ENCODE measurements around the gene PAX2. TPM values are rescaled to one million over a fixed set of nuclear protein-coding genes. Genes with fewer than 3 reads are reported as not detected.

Gene PAX2
- total and polyA plus RNA-seq, 2 donors = 0.09 to 0.43 TPM

GRCh38 chr10:100710151-100710871 is 35.1 kb upstream of the PAX2 start:
- Histone ChIP-seq H3K4me1 (ENCODE audit: control insufficient read depth in 2 of 2, insufficient read depth in 2 of 2, low read length in 2 of 2) (no peaks in the 10 kb centered on the region), H3K27ac (ENCODE audit: low read depth in 1 of 2, low read length in 1 of 2) (no peak overlapping the region), H3K36me3 (ENCODE audit: control insufficient read depth in 2 of 2, insufficient read depth in 2 of 2, low read length in 1 of 2) (no peaks in the 10 kb centered on the region), H3K4me3 (ENCODE audit: low read length in 2 of 2) (no peak overlapping the region), H3K27me3 (ENCODE audit: control insufficient read depth in 2 of 2, insufficient read depth in 1 of 2, low read length in 1 of 2) (peaks cover 71 to 90% of the 10 kb centered on the region in 2 donors), H3K9me3 (ENCODE audit: control insufficient read depth in 2 of 2, insufficient read depth in 1 of 2, low read length in 1 of 2) (no peaks in the 10 kb centered on the region)
- no peak for DNase-seq (ENCODE audit: low read depth in 6 of 9, low spot score in 9 of 9)
- 6% methylated on average over 48 of the region's 48 CpGs for WGBS

GRCh38 chr10:100713049-100713858 is 32.1 kb upstream of the PAX2 start:
- peaks cover 86 to 100% of the 10 kb centered on the region in 2 donors for H3K27me3 ChIP-seq (ENCODE audit: control insufficient read depth in 2 of 2, insufficient read depth in 1 of 2, low read length in 1 of 2)
- H3K36me3 ChIP-seq (ENCODE audit: control insufficient read depth in 2 of 2, insufficient read depth in 2 of 2, low read length in 1 of 2) = no peaks in the 10 kb centered on the region
- WGBS = 9% methylated on average over 37 of the region's 37 CpGs
- no peak overlapping the region for H3K27ac ChIP-seq (ENCODE audit: low read depth in 1 of 2, low read length in 1 of 2)
- no peak for DNase-seq (ENCODE audit: low read depth in 6 of 9, low spot score in 9 of 9)
- no peak overlapping the region for H3K4me3 ChIP-seq (ENCODE audit: low read length in 2 of 2)
- no peaks in the 10 kb centered on the region for H3K4me1 ChIP-seq (ENCODE audit: control insufficient read depth in 2 of 2, insufficient read depth in 2 of 2, low read length in 2 of 2)
- no peaks in the 10 kb centered on the region for H3K9me3 ChIP-seq (ENCODE audit: control insufficient read depth in 2 of 2, insufficient read depth in 1 of 2, low read length in 1 of 2)

GRCh38 chr10:100713859-100714565 is 31.4 kb upstream of the PAX2 start:
- no peaks in the 10 kb centered on the region for H3K4me1 ChIP-seq (ENCODE audit: control insufficient read depth in 2 of 2, insufficient read depth in 2 of 2, low read length in 2 of 2)
- H3K36me3 ChIP-seq (ENCODE audit: control insufficient read depth in 2 of 2, insufficient read depth in 2 of 2, low read length in 1 of 2) = no peaks in the 10 kb centered on the region
- no peak overlapping the region for H3K4me3 ChIP-seq (ENCODE audit: low read length in 2 of 2)
- WGBS = 6% methylated on average over 36 of the region's 36 CpGs
- peaks cover 88 to 99% of the 10 kb centered on the region in 2 donors for H3K27me3 ChIP-seq (ENCODE audit: control insufficient read depth in 2 of 2, insufficient read depth in 1 of 2, low read length in 1 of 2)
- no peaks in the 10 kb centered on the region for H3K9me3 ChIP-seq (ENCODE audit: control insufficient read depth in 2 of 2, insufficient read depth in 1 of 2, low read length in 1 of 2)
- no peak for DNase-seq (ENCODE audit: low read depth in 6 of 9, low spot score in 9 of 9)
- no peak overlapping the region for H3K27ac ChIP-seq (ENCODE audit: low read depth in 1 of 2, low read length in 1 of 2)

DNA sequence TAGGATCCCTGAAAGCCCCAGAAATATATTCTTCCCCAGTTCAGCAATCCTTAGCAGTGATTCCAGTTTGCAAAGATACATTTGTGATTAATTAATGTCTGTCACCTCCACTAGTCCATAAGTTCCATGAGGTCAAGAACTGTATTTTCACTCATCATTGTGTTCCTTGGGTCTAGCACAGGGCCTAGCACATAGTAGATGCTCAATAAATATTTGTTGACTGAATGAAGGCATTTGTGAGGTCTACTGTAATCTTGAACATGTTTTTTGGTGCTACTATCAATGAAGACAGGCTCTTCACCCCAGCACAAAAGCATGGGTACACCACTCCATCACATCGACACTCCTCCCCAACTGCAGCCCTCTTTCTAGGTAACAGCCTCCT is 30.8 kb upstream of the PAX2 start:
- DNase-seq (ENCODE audit: low read depth in 6 of 9, low spot score in 9 of 9) = no peak
- no peak overlapping the region for H3K27ac ChIP-seq (ENCODE audit: low read depth in 1 of 2, low read length in 1 of 2)
- no peaks in the 10 kb centered on the region for H3K4me1 ChIP-seq (ENCODE audit: control insufficient read depth in 2 of 2, insufficient read depth in 2 of 2, low read length in 2 of 2)
- no peaks in the 10 kb centered on the region for H3K9me3 ChIP-seq (ENCODE audit: control insufficient read depth in 2 of 2, insufficient read depth in 1 of 2, low read length in 1 of 2)
- no peaks in the 10 kb centered on the region for H3K36me3 ChIP-seq (ENCODE audit: control insufficient read depth in 2 of 2, insufficient read depth in 2 of 2, low read length in 1 of 2)
- peaks cover 85 to 95% of the 10 kb centered on the region in 2 donors for H3K27me3 ChIP-seq (ENCODE audit: control insufficient read depth in 2 of 2, insufficient read depth in 1 of 2, low read length in 1 of 2)
- 86% methylated on average over 1 of the region's 1 CpG for WGBS
- no peak overlapping the region for H3K4me3 ChIP-seq (ENCODE audit: low read length in 2 of 2)

- Histone ChIP-seq H3K36me3 (ENCODE audit: control insufficient read depth in 2 of 2, insufficient read depth in 2 of 2, low read length in 1 of 2) (no peaks in the 10 kb centered on the region), H3K27me3 (ENCODE audit: control insufficient read depth in 2 of 2, insufficient read depth in 1 of 2, low read length in 1 of 2) (peaks cover 80 to 94% of the 10 kb centered on the region in 2 donors), H3K4me1 (ENCODE audit: control insufficient read depth in 2 of 2, insufficient read depth in 2 of 2, low read length in 2 of 2) (no peaks in the 10 kb centered on the region), H3K27ac (ENCODE audit: low read depth in 1 of 2, low read length in 1 of 2) (no peak overlapping the region), H3K4me3 (ENCODE audit: low read length in 2 of 2) (no peak overlapping the region), H3K9me3 (ENCODE audit: control insufficient read depth in 2 of 2, insufficient read depth in 1 of 2, low read length in 1 of 2) (no peaks in the 10 kb centered on the region)
- WGBS = 44% methylated on average over 4 of the region's 4 CpGs
- DNase-seq (ENCODE audit: low read depth in 6 of 9, low spot score in 9 of 9) = no peak
Measured at GRCh38 chr10:100715101-100715444, 30.3 kb upstream of the PAX2 start.

- DNase-seq (ENCODE audit: low read depth in 6 of 9, low spot score in 9 of 9) = no peak
- peaks cover 78 to 94% of the 10 kb centered on the region in 2 donors for H3K27me3 ChIP-seq (ENCODE audit: control insufficient read depth in 2 of 2, insufficient read depth in 1 of 2, low read length in 1 of 2)
- H3K9me3 ChIP-seq (ENCODE audit: control insufficient read depth in 2 of 2, insufficient read depth in 1 of 2, low read length in 1 of 2) = no peaks in the 10 kb centered on the region
- H3K4me1 ChIP-seq (ENCODE audit: control insufficient read depth in 2 of 2, insufficient read depth in 2 of 2, low read length in 2 of 2) = no peaks in the 10 kb centered on the region
- 7% methylated on average over 66 of the region's 66 CpGs for WGBS
- no peak overlapping the region for H3K4me3 ChIP-seq (ENCODE audit: low read length in 2 of 2)
- H3K36me3 ChIP-seq (ENCODE audit: control insufficient read depth in 2 of 2, insufficient read depth in 2 of 2, low read length in 1 of 2) = no peaks in the 10 kb centered on the region
- H3K27ac ChIP-seq (ENCODE audit: low read depth in 1 of 2, low read length in 1 of 2) = no peak overlapping the region
Measured at GRCh38 chr10:100715445-100716385, 29.7 kb upstream of the PAX2 start.

GRCh38 chr10:100717166-100717565 is 28.2 kb upstream of the PAX2 start:
- peaks cover 76 to 92% of the 10 kb centered on the region in 2 donors for H3K27me3 ChIP-seq (ENCODE audit: control insufficient read depth in 2 of 2, insufficient read depth in 1 of 2, low read length in 1 of 2)
- no peaks in the 10 kb centered on the region for H3K9me3 ChIP-seq (ENCODE audit: control insufficient read depth in 2 of 2, insufficient read depth in 1 of 2, low read length in 1 of 2)
- no peak for DNase-seq (ENCODE audit: low read depth in 6 of 9, low spot score in 9 of 9)
- H3K36me3 ChIP-seq (ENCODE audit: control insufficient read depth in 2 of 2, insufficient read depth in 2 of 2, low read length in 1 of 2) = no peaks in the 10 kb centered on the region
- no peaks in the 10 kb centered on the region for H3K4me1 ChIP-seq (ENCODE audit: control insufficient read depth in 2 of 2, insufficient read depth in 2 of 2, low read length in 2 of 2)
- no peak overlapping the region for H3K4me3 ChIP-seq (ENCODE audit: low read length in 2 of 2)
- H3K27ac ChIP-seq (ENCODE audit: low read depth in 1 of 2, low read length in 1 of 2) = no peak overlapping the region

- 88% methylated on average over 1 of the region's 1 CpG for WGBS
- Histone ChIP-seq H3K4me1 (ENCODE audit: control insufficient read depth in 2 of 2, insufficient read depth in 2 of 2, low read length in 2 of 2) (no peaks in the 10 kb centered on the region), H3K27ac (ENCODE audit: low read depth in 1 of 2, low read length in 1 of 2) (no peak overlapping the region), H3K27me3 (ENCODE audit: control insufficient read depth in 2 of 2, insufficient read depth in 1 of 2, low read length in 1 of 2) (peaks cover 73 to 92% of the 10 kb centered on the region in 2 donors), H3K9me3 (ENCODE audit: control insufficient read depth in 2 of 2, insufficient read depth in 1 of 2, low read length in 1 of 2) (no peaks in the 10 kb centered on the region), H3K4me3 (ENCODE audit: low read length in 2 of 2) (no peak overlapping the region), H3K36me3 (ENCODE audit: control insufficient read depth in 2 of 2, insufficient read depth in 2 of 2, low read length in 1 of 2) (no peaks in the 10 kb centered on the region)
- DNase-seq (ENCODE audit: low read depth in 6 of 9, low spot score in 9 of 9) = no peak
Measured at GRCh38 chr10:100718197-100718742, 27.1 kb upstream of the PAX2 start.
